Spleen (tissue), 7 donors: ENCODE results near the gene MYO18B.

Source experiments
- CTCF ChIP-seq, 11 experiments: fragments of 200-600 bp in 7 of 11; fragments of 450-650 bp in 4 of 11; sonication (generic) in 4 of 11; IDR thresholded peaks in 8 of 11; conservative IDR thresholded peaks in 3 of 11; 1 replicate in 7 of 11; 2 replicates in 4 of 11; pipeline versions ENCODE4 v1.4.0 to v1.8.0; 2016 to 2021; ENCODE audit warnings: antibody characterized with exemption in 11 of 11, inconsistent platforms in 4 of 11, mild to moderate bottlenecking in 1 of 11
- POLR2A ChIP-seq, 3 donors: fragments of 450-650 bp; IDR thresholded peaks; one replicate each; pipeline ENCODE4 v1.5.1; 2017; ENCODE audit warnings: antibody characterized with exemption in 3 of 3, mild to moderate bottlenecking in 1 of 3
- POLR2AphosphoS5 ChIP-seq, 3 donors: sonication (generic); formaldehyde crosslinking; IDR thresholded peaks; one replicate each; pipeline ENCODE4 v1.5.1; 2017; ENCODE audit warnings: antibody characterized with exemption in 3 of 3
- donor health status: DM: no; HTN: no; CAD: no; lungs with moderate emphysema.
- donor health status: DM: no; HTN: no; CAD: no.
- donor health status: DM: no; HTN: no; CAD: no.

GRCh38 chr22:25933158-25933788 is 191.3 kb downstream of the MYO18B start:
- TF ChIP-seq CTCF (IDR thresholded peaks at IDR 0.05 in 8 of 11, conservative IDR thresholded peaks at IDR 0.05 in 3 of 11) (no peak), POLR2A (IDR thresholded peaks at IDR 0.05) (no peak), POLR2AphosphoS5 (IDR thresholded peaks at IDR 0.05) (no peak)
